Measurements from ENCODE around the gene SERAC1.

The SERAC1 gene

GRCh38 chr6:158125271-158125670 lies 42.8 kb downstream of the SERAC1 start:
- in situ Hi-C loops (cut with MboI; ENCODE audit: low sequenced_read_pairs): no loop called here

DNA sequence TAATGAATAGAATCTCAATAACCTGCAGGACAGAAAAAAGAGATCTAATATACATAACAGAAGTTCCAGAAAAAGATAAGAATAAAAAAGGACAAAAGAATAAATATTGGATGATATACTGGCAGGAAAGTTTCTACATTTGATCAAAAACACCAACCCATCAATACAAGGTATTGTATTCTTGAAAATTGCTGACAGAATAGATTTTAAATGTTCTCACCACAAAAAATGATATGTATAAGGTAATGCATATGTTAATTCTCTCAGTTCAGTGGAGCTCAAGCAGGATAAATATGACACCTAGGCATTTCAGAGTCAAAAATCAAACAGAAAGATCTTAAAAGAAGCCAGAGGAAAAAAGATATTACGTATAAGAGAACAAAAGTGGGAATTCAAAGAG lies 43.8 kb downstream of the SERAC1 start:
- in situ Hi-C loops (cut with MboI; ENCODE audit: low sequenced_read_pairs): no loop called here

- in situ Hi-C loops (cut with MboI; ENCODE audit: low sequenced_read_pairs): no loop called here
Measured at GRCh38 chr6:158122048-158122447, 46.0 kb downstream of the SERAC1 start.

- in situ Hi-C loops (cut with MboI; ENCODE audit: low sequenced_read_pairs): no loop called here
Measured at GRCh38 chr6:158121335-158121734, 46.7 kb downstream of the SERAC1 start.

DNA sequence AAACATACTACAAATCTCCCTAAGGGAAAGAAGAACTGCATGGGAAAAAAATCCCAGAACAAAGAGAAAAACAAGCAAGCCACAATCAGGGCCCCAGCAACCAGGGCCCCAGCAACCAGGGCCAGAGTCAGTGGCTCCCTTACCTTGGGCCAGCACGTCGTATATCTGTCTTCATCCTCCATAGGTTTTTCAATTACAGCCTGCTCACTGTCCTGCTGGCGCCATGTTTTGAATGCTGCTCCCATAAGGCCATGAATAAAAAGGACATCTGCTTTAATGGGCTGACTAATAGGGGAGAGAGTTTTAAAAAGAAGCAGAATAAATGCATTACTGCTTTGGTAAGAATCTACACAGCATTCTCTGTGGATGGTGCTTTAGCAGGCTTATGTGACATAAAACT lies 49.2 kb downstream of the SERAC1 start:
- in situ Hi-C loops (cut with MboI; ENCODE audit: low sequenced_read_pairs): no loop called here

GRCh38 chr6:158115508-158115907 lies 52.6 kb downstream of the SERAC1 start:
- in situ Hi-C loops (cut with MboI; ENCODE audit: low sequenced_read_pairs): no loop called here

- in situ Hi-C loops (cut with MboI; ENCODE audit: low sequenced_read_pairs): no loop called here
Measured at GRCh38 chr6:158115102-158115501, 53.0 kb downstream of the SERAC1 start.

DNA sequence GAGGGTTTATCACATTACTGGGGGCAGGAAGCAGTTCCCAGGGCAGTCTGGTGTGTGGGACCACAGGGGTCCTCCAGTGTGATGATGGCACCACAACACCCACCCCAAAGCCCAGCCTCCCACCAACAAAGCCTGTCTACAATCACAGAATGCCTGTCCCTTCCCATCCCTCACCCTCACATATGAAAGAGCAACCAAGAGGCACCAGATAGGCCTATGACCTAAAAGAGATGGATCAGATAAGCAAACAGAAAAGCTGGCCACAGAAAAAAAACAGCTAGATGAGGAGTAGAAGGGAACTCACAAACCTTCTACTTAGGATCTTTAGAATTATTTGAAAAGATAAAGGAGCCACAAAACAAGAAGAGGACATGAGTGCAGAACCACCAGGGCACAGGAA lies 54.3 kb downstream of the SERAC1 start:
- in situ Hi-C loops (cut with MboI; ENCODE audit: low sequenced_read_pairs): no loop called here

GRCh38 chr6:158111987-158112386 lies 56.1 kb downstream of the SERAC1 start:
- in situ Hi-C loops (cut with MboI; ENCODE audit: low sequenced_read_pairs): no loop called here

GRCh38 chr6:158110986-158111385 lies 57.1 kb downstream of the SERAC1 start:
- in situ Hi-C loops (cut with MboI; ENCODE audit: low sequenced_read_pairs): no loop called here

GRCh38 chr6:158109748-158110147 lies 58.3 kb downstream of the SERAC1 start:
- in situ Hi-C loops (cut with MboI; ENCODE audit: low sequenced_read_pairs): no loop called here

DNA sequence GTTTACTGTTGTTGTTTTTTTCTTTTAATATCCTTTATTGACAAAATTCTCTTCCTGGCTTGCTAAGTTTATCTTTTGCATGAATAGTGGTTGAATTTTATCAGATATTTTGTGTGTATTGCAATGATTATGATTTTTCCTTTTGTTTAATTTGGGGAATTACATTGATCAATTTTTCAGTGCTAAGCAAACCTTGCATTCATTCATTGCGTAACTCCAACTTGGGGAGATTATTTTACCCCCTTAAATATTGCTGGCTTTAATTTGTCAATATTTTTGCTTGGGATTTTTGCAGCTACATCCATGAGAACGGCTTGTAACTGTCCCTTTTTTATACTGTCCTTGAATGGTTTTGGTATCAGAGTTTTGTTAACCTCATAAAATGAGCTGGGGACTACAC lies 63.4 kb downstream of the SERAC1 start:
- in situ Hi-C loops (cut with MboI; ENCODE audit: low sequenced_read_pairs): no loop called here

DNA sequence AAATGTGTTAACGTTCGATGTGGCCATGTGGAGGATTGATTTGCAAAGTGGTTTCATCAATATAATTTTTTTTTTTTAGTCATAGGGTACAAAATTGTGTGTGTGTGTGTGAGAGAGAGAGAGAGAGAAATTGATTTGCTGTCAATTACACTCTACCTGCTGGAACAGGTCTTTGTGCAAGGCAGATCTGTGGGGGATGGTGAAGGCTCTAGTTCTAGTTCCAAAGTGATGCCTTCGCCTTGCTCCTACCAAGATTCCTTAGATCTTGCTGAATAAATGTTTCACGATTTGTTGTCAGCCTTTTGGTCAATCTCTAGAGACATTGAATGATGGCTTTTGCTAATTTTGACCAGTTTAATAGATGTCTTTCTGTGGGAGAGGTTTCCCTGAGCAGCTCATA lies 64.8 kb downstream of the SERAC1 start:
- in situ Hi-C loops (cut with MboI; ENCODE audit: low sequenced_read_pairs): no loop called here

DNA sequence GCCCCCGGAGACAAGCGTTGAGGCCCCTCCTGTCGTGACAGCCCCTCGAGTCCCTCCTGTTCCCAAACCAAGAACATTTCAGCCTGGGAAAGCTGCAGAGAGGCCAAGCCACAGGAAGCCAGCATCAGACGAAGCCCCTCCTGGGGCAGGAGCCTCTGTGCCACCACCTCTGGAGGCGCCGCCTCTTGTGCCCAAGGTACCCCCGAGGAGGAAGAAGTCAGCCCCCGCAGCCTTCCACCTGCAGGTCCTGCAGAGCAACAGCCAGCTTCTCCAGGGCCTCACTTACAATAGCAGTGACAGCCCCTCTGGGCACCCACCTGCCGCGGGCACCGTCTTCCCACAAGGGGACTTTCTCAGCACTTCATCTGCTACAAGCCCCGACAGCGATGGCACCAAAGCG lies 72.4 kb downstream of the SERAC1 start:
- in situ Hi-C loops (cut with MboI; ENCODE audit: low sequenced_read_pairs): no loop called here

DNA sequence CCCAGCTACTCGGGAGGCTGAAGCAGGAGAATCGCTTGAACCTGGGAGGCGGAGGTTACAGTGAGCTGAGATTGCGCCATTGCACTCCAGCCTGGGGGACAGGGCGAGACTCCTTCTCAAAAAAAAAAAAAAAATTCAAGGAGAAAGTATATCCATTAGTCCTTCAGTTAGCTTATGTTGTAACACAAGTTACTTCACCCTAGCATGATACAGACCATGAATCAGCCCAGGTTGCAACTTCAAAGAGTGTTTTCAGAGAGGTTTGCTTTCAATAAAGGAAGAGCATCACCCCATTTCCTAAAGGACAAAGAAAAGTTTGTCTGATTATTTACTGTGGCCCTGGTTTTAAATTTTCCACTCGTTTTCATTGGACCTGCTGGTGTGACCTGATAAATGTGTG lies 73.0 kb downstream of the SERAC1 start:
- in situ Hi-C loops (cut with MboI; ENCODE audit: low sequenced_read_pairs): no loop called here

GRCh38 chr6:158092806-158093205 lies 75.3 kb downstream of the SERAC1 start:
- in situ Hi-C loops (cut with MboI; ENCODE audit: low sequenced_read_pairs): no loop called here

- in situ Hi-C loops (cut with MboI; ENCODE audit: low sequenced_read_pairs): loop anchor here (10.0 kb wide), 1 partner anchor 153 kb away; no protein-coding TSS in a partner anchor
Measured at GRCh38 chr6:158087224-158087867, 80.7 kb downstream of the SERAC1 start.

DNA sequence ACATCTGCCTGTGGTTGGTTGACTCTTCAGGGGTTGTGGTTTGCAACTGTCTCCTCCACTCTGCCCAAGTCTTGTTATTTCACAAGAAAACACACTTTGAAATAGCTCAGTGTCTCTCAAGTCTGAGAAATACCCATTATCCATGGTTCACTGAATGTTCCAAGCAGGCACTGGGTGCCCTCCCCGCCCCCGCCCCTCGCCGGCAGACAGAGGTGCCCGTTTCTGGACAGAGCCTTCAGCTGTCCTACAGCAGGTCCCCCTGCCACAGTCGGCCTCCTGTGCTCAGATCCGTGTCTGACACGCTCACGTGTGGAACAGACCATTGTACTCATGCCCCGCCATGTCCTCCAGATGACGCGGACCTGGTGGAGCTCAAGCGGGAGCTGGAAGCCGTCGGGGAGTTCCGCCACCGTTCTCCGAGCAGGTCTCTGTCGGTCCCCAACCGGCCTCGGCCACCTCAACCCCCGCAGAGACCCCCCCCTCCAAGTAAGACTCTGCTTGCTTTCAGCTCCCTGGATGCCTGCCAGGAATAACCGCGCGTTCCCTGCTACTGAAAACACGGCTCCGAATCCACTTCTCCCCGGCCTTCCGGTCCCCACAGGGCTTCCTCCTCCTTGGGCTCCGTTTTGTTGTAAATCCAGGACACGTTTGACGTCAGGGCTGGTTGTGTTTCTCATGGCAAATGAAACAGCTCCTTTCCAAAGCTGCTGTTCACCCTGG lies 81.4 kb downstream of the SERAC1 start:
- in situ Hi-C loops (cut with MboI; ENCODE audit: low sequenced_read_pairs): loop anchor here (10.0 kb wide), 1 partner anchor 152 kb away; no protein-coding TSS in a partner anchor

- in situ Hi-C loops (cut with MboI; ENCODE audit: low sequenced_read_pairs): loop anchor here (10.0 kb wide), 1 partner anchor 151 kb away; no protein-coding TSS in a partner anchor
Measured at GRCh38 chr6:158086054-158086503, 82.0 kb downstream of the SERAC1 start.

- in situ Hi-C loops (cut with MboI; ENCODE audit: low sequenced_read_pairs): loop anchor here (10.0 kb wide), 1 partner anchor 151 kb away; no protein-coding TSS in a partner anchor
Measured at GRCh38 chr6:158085261-158086053, 82.6 kb downstream of the SERAC1 start.

All from HL-60/S4 treated with phorbol 12-myristate 13-acetate at 8.2 ng/mL for 4 days and 3 days (cell line).